ENCODE data around the gene TNS1.

The TNS1 gene

DNA sequence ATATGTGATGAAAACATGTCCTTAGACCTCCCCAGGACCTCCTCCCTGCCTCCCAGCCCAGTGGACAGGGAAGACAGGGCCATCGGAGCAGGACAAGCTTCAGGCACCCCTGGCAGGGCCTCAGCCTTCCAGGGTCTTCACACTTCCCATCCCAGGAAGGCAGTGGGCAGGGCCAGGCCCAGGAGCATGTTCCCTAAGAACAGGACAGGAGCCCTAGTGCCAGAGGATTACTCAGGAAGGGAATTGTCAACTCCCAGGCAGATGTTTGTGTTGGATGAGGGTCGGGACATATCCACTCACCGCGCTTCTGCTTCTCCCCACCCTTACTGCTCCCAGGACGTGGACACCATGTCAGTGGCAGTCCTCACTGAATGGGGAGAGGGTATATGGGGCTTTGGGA, 138.9 kb downstream of the TNS1 start:
- no peak for DNase-seq

DNA sequence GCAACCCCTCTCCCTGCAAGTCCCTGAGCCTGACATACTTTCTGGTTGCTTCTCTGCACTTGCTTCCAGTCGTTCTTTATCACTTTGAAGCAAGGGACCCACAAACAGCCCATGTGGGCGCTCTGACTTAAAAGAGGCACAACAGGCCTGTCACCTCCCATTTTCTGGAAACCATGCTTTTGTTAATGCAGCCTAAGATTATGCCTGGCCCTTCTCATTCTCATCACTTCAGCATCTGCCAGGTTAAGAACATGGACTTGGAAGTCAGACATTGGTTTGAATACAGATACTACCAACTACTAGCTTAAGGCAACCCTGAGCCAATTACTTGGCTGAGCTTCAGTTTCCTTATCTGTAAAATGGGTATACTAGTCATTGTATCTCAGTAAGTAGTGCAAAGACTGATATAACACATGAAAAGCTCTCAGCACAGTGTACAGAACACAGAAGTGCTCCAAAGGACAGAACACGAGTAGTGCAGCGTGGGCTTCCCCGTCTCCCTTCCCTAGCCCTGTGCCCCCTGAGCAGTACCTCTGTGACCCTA, 141.4 kb downstream of the TNS1 start:
- DNase-seq, result no peak

DNA sequence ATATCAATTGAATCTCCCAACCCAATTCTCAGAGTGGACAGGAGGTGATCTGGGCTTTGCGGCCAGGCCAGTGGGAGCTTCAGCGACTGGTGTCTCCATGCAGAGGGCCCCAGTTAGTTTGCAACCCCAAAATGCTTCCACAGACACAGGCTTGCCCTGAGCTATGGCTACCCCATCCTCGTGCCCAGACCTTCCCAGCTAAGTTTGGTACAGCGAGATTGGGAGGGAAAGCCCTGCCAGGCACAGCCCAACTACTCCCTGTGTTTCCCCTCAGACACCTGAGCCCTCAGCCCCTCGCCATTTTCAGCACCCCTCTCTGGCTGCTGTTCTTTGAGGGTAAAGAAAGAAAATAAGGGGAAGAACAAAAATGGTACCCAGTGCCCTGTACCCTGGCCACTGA, 142.9 kb downstream of the TNS1 start:
- no peak for DNase-seq

DNA sequence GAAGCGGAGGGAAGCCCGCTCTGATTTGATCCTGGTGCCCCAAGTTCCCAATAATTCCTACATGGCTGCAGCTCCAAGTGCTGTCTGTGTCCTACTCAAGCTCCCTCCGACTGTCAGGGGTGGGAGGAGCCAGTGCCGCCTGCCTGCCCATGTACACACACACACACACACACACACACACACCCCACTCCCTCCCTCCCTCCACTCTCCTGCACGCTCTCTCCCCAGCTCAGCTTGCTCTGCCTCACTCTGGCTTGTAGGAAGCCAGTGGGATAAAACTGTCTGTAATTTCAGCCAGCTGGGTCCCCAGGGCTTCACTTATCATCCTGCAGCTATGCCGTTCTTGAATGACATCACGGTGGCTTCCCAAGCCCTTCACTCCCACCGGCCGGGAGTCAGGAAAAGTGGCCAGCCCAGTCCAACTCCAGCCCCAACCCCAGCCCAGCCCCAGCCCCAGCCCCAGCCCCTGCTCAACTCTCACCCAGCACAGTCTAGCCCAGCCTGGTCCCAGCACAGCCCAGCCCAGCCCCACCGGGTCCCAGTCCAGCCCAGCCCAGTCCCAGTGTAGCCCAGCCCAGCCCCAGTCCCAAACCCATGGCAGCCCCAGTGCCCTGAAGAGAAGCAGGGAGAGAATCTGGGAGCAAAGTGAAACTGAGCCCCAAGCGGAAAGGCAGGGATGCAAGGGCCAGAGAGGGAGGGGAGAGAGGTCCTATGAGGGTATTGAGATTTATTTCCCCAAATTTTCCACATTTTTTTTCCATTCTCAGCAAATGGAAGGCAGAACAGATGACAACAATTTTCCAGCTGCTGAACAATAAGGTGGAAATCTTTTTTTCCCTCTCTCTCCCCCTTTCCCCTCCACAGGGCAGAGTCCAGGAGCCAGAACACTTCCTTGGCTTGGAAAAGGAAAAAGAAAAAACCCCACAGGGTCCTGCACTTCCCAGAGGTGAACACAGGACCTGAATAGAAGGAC, 144.0 kb downstream of the TNS1 start:
- DNase-seq, result no peak

DNA sequence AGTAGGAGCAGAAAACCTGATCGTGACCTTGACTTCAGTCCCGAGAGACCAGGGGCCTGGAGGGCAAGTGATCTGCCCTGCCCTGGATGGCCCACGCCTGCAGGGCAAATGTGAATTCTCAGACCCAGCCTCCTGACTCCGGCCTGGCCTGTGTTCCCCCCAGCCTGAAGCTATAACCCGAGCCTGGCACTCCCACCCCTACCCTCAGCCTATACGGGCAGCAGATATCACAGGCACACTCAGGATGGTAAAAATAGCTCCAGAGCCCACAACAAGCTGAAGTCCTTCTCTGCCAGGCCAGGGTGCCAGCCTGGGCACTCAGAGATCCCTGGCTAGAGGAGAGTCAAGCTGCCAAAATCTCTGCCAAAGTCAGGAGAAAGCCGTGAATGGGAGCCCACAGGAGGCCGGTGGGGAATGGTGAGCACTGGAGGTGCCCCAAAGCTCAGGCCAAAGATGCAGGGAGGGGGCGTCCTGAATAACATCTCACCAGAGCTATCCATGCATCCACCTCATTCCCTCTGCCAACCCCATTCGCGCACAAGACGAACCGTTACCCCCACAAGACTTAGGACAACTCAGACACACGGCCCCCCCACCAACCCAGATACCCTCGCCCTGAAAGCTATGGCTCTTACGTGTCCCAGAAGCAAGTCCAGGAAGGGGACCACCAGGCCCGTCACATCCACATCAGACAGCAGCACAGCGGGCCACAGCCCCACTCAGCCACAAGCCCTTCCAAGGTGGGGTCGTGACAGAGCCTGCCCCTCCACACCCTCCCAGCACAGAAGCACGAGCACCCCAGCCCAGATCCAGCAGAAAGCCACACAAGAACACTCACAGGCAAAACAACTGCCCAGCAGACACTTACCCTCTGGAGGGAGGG, 144.9 kb downstream of the TNS1 start:
- DNase-seq, result no peak

DNA sequence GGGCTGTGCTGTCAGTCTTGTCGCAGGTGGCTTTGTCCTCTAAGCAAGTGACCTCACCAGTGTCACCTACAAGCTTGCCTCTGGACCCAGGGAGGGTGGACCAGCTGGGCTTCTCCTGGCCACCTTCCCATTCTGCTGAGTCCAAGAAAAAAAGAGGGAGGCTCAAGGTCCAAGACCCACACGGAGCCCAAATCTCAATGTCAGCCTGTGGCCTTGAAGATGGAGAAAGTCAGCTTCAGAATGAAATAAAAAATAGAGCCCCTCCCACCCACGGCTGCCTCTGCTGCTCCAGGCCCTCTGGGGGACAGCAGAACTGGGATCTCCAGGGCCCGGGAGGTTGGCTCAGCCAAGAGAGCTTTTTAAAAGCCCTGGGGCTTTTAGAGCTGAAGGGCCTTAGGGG, 145.9 kb downstream of the TNS1 start:
- no peak for DNase-seq

DNA sequence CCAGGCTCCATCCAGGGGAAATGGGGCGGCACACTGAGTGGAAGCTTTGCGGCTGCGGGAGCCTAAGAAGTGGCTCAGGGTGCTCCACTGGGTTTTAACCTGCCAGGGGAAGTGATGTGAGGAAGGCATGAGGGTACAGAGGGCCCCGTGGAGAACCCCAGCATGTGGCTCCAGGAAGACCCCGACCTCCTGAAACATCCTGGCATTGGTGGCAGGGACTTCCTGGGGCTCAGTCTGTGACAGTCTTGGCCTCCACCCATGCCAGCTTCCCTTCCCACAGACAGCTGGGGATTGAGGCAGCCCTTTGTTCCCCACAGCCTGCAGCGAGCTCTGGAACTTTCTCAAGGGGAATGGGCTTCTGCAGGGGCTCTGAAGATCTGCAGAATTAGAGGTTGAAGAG, 146.6 kb downstream of the TNS1 start:
- no peak for DNase-seq

DNA sequence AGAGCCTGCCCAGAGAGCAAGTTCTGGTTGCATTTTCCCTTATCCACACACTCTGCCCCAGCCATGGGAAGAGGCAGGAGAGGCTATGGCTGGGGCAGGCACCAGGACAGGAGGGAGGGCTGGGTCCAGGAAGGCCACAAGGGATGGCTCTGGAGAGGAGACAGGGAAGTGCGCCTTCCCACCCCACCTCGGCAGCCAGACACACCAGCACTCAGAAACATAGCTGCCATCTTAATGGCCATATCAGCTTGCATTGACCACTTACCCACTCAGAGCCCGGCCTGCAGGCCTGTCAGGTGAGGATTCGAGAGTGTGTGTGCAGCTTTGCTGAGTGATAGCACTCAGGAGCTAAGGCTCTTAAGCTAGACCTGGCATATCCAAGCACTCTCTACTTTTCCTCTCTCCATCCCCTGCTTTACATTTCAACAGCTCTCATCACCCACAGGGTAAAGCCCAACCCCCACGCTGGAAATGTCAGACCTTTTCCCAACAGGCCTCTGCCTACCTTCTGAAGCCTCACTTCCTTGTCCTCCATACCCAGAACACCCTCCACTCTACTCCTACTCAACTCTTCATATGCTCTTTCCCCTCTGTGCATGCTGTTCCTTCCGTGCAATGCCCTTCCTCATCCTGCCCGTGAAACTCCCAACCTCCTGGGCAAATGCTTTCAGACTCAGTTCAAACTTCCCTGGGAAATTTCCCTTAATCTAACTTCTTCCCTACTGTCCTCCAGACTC, 147.9 kb downstream of the TNS1 start:
- DNase-seq, result no peak

DNA sequence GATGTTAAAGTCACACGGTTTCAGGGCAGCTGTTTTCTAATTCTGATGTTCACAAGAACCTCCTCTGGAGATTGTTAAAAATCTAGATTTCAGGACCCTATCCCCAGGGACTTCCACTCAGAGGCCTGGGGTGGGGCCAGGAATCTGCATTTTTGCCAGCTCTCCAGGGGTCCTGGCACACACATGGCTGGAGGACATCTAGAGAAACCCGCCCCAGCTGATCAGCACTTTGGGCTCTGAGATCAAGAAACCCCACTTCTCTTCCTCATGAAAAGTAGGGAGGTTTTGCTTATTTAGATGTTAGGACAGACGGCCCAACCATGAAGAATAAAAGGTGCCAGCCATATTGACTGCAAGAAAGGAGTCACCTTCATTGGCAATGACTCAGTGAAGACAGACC, 148.8 kb downstream of the TNS1 start:
- no peak for DNase-seq

DNA sequence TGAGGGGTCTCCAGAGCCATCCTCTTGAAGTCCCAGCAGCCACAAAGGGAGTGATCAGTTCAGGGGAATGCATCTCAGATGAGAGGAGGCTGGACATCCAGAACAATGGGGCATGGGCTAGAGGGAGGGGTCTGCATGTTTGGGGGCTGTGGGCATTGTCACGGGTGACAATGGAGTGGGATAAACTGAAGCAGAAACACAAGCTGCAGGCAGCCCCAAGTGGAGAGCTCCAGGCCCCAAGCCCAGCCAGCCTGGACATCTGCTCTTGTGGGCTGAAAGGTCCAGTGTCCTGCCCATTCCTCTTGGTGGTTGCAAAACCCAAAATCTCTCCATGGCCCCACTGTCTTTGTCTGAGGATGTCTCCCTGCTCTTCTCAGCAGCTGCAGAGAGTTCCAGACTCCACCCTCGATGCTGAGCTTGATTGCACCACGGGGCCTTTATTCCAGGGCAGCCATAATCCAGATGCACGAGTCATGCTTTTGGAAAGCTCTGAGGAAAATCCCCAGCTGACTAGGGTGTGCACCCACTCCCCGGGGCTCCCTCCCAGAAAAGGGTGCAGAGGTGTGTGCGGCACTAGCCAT, 149.4 kb downstream of the TNS1 start:
- no peak for DNase-seq

DNA sequence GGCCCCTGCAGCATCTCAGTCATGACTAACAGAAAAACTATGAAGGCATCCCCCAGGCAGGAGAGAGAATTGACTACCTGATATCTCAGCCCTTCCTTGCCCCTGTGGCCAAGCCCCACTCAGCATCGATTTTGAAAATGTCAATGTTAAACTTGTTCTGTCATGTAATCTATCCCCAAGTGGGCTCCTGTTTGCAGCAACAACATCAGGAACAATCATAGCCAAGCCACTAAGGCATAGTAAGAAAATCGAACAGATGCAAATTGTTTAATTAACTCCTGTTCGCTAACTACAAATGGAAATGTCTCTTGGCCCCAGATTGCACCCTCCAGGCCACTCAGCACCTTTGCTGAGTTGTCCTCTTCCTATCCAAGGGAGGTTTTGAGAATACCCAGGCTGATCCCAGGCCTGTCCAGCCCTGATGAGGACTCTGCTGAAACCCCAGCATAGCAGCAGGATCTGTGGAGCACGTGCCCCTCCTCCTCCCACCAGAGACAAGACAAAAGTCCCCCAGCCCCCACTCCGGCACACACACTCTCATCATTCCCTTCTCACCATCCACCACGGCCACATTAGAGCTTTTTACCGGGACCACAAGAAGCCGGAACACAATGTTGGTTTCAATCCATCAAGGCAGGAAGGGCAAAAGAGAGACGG, 150.1 kb downstream of the TNS1 start:
- no peak for DNase-seq

DNA sequence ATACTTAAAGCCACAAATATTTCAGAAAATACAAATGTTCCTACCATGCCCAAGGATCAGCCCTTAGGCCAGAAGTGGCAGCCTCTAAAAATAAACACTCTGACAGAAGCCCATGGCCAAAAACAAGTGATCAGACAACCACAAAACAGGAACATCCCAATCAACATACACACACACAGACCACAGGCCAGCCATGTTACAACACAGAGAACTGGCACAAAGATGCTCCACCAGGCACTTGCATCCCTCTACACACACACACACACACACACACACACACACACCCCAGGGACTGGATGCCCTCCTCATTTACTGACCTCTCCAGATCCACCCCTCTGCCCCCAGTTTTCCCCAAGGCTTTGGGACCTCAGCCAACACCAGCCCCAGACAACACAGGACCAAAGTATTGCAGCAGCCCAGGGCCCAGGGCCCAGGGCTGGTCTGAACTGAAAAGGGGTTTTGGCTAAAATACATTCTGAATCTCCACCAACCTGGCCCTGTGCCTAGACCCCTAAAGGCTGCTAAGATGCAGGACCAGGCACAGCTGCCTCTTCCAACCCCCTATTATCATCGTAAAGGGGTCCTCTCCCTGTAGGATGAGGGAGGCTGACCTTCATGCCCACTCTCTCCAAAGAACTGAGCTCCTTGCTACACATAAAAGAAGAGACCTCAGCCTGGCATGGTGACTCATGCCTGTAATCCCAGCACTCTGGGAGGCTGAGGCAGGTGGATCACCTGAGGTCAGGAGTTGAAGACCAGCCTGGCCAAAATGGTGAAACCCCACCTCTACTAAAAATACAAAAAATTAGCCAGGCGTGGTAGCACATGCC, 151.4 kb downstream of the TNS1 start:
- no peak for DNase-seq

DNA sequence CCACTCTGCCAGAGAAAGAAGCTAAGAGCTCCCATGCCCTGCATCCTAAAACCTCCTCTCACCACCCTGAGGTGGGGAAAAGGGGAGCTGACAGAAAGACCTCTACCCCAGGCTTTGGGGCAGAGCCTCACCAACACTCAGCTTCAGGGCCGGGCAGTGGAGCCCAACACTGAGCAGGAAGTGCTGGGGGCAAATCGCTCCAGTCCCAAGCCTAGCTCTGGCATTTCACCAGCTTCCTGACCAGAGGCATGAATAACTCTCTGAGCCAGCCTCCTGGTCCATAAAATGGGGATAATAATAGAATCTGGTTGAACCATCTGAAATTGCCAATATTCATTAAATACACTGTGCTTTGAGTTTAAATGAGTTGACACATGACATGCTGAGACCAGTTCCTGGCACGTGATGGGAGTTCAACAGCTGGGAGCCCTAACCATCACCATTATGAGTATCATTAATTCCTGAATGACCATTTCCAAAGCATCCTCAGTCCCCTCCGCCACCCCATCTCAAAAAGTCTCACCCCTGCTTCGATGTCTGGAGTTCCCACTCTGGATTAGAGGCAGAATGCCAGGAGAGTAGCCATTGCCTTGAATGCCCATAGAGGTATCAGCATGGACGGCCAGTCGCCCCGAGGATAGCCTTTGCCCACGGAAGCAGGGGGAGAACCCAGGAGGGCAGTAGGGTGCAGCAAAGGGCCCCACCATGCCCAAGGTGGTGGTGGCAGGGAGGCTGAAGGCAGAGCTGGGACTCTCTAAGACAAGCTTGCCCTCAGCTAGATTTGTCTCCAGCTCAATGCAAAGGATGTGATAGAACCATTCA, 153.4 kb downstream of the TNS1 start:
- no peak for DNase-seq

DNA sequence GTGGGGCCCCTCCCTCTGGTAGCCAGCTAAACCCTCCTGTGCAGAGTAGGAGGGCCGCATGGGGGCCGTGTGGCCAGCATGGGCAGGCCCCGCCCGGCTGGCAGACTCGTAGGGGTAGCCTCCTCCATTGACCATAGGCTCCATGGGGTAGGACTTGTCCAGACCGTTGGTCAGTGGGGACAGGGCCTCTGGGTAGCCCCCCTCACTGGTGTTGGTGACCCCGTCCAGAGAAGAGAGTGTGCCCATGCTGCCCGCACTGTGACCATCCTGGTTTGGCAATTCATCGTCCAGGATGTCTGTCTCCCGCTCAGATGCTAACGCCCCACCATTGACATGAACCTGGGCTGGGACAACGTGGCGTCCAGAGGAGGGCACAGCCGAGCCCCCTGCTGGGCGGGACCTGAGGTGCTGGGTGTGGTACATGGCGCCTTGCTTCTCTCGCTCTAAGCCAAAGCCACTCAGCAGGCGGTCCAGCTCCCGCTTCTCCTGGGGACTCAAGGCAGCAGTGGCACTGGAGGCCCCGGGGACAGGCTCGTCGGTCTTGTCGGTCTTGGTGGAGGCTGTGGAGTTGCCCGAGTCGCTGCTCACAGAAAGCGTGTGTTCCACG, 154.3 kb downstream of the TNS1 start:
- DNase-seq, result no peak

DNA sequence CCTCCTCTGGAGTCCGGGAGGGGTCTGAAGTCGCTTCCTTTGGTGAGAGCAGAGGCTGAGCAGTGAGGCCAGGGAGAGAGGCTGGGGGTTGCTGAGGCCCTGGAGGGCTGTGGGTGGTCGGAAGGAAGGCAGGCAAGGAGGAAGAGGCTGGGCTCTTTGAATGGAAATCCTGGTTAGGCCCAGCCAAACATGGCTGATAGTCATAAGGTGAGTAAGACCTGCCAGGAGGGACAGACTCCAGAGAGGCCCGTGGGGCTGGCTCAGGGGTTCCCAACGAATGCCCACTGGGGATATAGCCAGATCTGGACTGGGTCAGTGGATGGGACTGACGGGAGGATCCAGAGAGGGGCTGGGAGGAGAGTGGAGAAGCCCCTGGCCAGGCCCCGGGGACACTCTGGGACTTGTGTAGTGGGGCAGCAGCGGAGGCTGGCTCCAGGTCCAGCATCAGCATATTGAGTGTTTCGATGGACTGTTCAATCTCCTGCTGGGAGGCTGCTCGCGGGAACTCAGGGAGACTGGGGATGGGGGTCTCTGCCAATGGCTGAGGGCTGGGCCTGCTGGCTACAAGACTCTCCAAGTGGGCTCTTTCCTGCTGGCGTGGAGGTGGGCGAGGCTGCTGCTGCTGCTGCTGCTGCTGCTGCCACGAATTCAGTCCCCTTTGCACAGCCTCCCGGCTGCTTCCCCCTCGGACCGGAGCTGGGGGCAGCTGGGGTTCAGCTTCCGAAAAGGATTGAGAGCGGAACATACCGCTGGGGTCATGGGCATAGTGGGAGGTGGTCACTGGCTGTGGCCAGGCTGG, 155.0 kb downstream of the TNS1 start:
- DNase-seq, result no peak

DNA sequence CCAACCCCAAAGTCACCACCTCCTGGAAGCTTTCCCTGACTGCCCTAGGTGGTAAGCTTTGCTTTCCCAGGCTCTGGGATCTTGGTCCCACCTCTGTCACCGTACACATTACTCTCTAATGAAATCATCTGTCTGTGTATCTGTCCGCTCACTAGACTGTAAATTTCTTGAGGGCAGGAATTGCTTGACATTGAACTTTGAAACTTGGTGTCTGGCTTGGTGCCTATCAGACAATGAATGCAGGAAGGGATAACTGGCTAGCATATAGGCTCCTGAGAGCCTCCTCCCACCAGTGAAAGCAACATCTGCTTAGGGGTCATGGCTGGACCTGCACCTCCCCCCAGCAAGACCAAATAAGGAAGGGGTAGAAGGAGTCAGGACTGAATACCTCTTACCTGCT, 155.7 kb downstream of the TNS1 start:
- DNase-seq, result no peak

DNA sequence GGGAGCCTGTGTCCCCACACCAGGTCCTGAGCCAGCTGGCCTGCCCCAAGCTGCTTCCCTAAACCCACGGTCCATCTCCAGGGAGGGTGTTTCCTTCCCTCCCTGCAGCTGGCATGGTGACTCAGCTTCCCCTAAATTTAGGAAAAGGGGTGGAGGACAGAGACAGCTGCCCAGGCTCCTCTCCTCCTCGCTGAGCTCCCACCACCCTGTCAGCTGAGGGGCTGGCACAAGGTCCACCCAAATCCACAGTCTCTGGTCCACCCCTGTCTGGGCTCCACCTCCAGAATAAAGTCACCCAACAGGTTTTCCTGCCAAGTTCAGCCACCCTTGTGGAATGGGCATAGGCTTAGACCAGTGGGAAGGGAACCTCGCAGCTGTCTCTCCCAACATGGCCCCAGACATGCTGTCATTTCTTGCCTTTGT, 156.5 kb downstream of the TNS1 start:
- no peak for DNase-seq

DNA sequence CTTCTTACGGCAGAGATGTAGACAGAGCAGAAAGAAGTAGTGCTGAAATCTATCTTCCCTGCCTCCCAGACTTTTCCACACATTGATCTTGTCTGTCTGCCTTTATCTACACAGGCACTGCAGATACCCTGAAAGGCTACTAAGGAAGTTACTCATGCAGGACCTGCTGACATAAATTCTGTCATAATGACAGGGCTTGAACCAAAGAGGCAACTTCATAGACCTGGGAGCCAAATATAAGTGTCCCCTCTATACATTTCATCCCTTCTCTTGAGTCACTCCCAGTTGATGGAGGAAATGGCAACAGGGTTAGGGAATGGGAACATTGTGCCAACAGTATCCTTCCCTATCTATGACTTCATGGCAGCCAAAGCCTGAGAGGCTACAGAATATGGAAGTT, 157.5 kb downstream of the TNS1 start:
- DNase-seq, result no peak

DNA sequence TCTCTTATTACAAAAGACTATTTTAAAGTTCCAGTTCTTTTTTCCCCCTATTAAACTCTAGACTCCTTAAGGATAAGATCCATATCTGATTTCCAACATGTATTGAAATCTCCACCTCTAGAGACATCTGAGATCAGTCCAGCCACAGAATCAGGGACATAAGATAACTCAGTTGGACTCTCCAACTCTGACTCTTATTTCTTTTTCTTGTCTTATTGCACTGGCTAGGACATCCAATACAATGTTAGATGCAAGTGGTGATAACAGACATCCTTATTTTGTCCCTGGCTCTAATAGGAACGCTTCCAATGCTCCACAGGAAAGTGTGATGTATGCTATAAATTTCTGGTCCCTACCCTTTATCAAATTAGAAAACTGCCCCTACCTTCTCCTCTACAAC, 158.1 kb downstream of the TNS1 start:
- DNase-seq, result no peak

All from CD4-positive, alpha-beta T cell treated with Interleukin-10 for 1 hour (primary cell).